Ovary (tissue), 9 donors: ENCODE results near the gene SNX21. TPM values are rescaled to one million over a fixed set of nuclear protein-coding genes. Genes with fewer than 3 reads are reported as not detected.
"Not testable (repeated sequence)": the region's sequence is repeated elsewhere in the genome, so short reads cannot be mapped to it uniquely, and the experiment has no call there.

Experiments
- DNase-seq, 5 donors: peaks; one replicate each; pipeline ENCODE4 v3.0.0-alpha.2; 2019 to 2020
- H3K27ac ChIP-seq, 2 donors: fragments of 200-600 bp; one replicate each; pipeline versions ENCODE4 v1.5.1 to v1.8.0; 2019 to 2022
- H3K27me3 ChIP-seq: fragments of 200-600 bp; one replicate; pipeline ENCODE4 v1.8.0; 2022
- H3K36me3 ChIP-seq: fragments of 200-600 bp; sonication (generic); one replicate; pipeline ENCODE4 v1.5.1; 2019
- H3K4me1 ChIP-seq: one replicate; pipeline ENCODE4 v1.8.1; 2013; ENCODE audit warnings: mild to moderate bottlenecking, moderate library complexity; ENCODE audit not compliant: insufficient read depth
- H3K4me3 ChIP-seq: fragments of 200-600 bp; sonication (generic); one replicate; pipeline ENCODE4 v1.5.1; 2017
- H3K9me3 ChIP-seq, 2 donors: fragments of 200-600 bp in 1 of 2; sonication (generic) in 1 of 2; one replicate each; pipeline versions ENCODE4 v1.5.1 to v1.8.1; 2013 to 2019; ENCODE audit warnings: mild to moderate bottlenecking in 1 of 2, moderate library complexity in 1 of 2
- CTCF ChIP-seq, 3 donors: fragments of 450-650 bp in 2 of 3; fragments of 200-600 bp in 1 of 3; IDR thresholded peaks; one replicate each; pipeline versions ENCODE4 v1.5.1 to v1.8.0; 2016 to 2022; ENCODE audit warnings: antibody characterized with exemption in 3 of 3, mild to moderate bottlenecking in 1 of 3
- EP300 ChIP-seq: sonication (generic); formaldehyde crosslinking; IDR thresholded peaks from one replicate; pipeline ENCODE4 v1.6.1; 2017; ENCODE audit warnings: antibody characterized with exemption
- POLR2A ChIP-seq: fragments of 450-650 bp; IDR thresholded peaks from one replicate; pipeline ENCODE4 v1.6.1; 2017; ENCODE audit warnings: antibody characterized with exemption, mild to moderate bottlenecking, moderate library complexity
- WGBS, 3 donors: extraction: QIAGEN DNeasy Blood & Tissue Kit in 1 of 3; methylation state at CpG; one replicate each; pipeline versions ENCODE4 v1.1.5 to v1.1.7; 2013 to 2017; 5-methylcytosine and 5-hydroxymethylcytosine counted together
- intact Hi-C, 4 donors: fragments of 100-400 bp; cut with DNase I; formaldehyde crosslinking; loops; one replicate each; pipeline versions ENCODE4 v1.11.0 to v1.15.1; 2022 to 2023
- polyA plus RNA-seq, 2 donors: library from polyadenylated mRNA; stranded (reverse); fragments of 200-250 nt in 1 of 2; fragments of 350-450 nt in 1 of 2; fragmentation: Illumina TruSeq in 1 of 2; extraction: RNeasy Lipid Tissue Mini Kit (QIAGEN cat#74804) in 1 of 2; gene quantifications; one replicate each; pipeline ENCODE4 v1.2.3, GENCODE V29; 2013 to 2014
- total RNA-seq, 7 donors: library from RNA; depleted of rRNA in 2 of 7; stranded (reverse); fragments of >200 nt in 2 of 7; fragmentation: NEBNext Ultra II Directional in 3 of 7; extraction: Animal tissue kit (Norgen Biotek cat#: 25700) in 3 of 7; gene quantifications; one replicate each; pipeline versions ENCODE4 v1.1.0 to v1.2.4, GENCODE V29; 2016 to 2023
- donor health status: DM: no; HTN: no; CAD: no; lungs with moderate emphysema.
- donor health status: DM: no; HTN: no; CAD: no.
- donor health status: Bipolar disorder and iron deficiency.
- donor health status: DM: yes; HTN: yes; CAD: no.
- donor health status: DM: no; HTN: no; CAD: no.
- donor health status: DM: yes; HTN: yes; CAD: no.

SNX21 gene
- total and polyA plus RNA-seq, 9 donors, result 18.2 to 90.1 (median 68.9) TPM

- peak overlapping the region; percentile 49 to 82 for H3K27ac ChIP-seq
- no peaks in the 10 kb centered on the region for H3K27me3 ChIP-seq
- no peaks in the 10 kb centered on the region for H3K36me3 ChIP-seq
- H3K9me3 ChIP-seq, result no peaks in the 10 kb centered on the region
- DNase-seq, result peak in 4 of 5 donors; percentile 50 to 66 (median 58)
- intact Hi-C loops, result loop anchor here in 1 of 4 donors (10.0 kb wide), 1 partner anchor 138 kb away; no protein-coding TSS in a partner anchor
- TF ChIP-seq EP300 (no peak), POLR2A (no peak), CTCF (IDR thresholded peaks at IDR 0.05) (no peak)
- 30 to 38% (median 34%) methylated on average over 6 of the region's 6 CpGs for WGBS, 3 donors
- peaks cover 16% of the 10 kb centered on the region for H3K4me1 ChIP-seq
- no peak overlapping the region for H3K4me3 ChIP-seq
Observed at GRCh38 chr20:45826381-45827019, 7.1 kb upstream of the SNX21 start.

GRCh38 chr20:45827030-45827652 is 6.5 kb upstream of the SNX21 start, which contains the start of gene TNNC2:
TSS of gene TNNC2 (minus strand) at chr20:45827312. CDS start at chr20:45827248, 64 bp downstream.
- WGBS, 3 donors, result 87 to 88% (median 88%) methylated on average over 8 of the region's 8 CpGs
- Histone ChIP-seq H3K27ac (peak within 1 kb of the TSS; percentile 49 to 82), H3K27me3 (no peaks in the 10 kb centered on the region), H3K9me3 (no peaks in the 10 kb centered on the region), H3K36me3 (no peaks in the 10 kb centered on the region), H3K4me1 (peaks cover 16% of the 10 kb centered on the region), H3K4me3 (no peak within 1 kb of the TSS)
- no peak for TF ChIP-seq CTCF (IDR thresholded peaks at IDR 0.05)
- intact Hi-C loops, result loop anchor here in 1 of 4 donors (10.0 kb wide), 1 partner anchor 138 kb away; no protein-coding TSS in a partner anchor
- no peak for DNase-seq

GRCh38 chr20:45827712-45828111 is 5.9 kb upstream of the SNX21 start:
- no peaks in the 10 kb centered on the region for H3K9me3 ChIP-seq
- no peaks in the 10 kb centered on the region for H3K36me3 ChIP-seq
- no peak overlapping the region for H3K4me3 ChIP-seq
- no peak for DNase-seq
- peaks cover 15% of the 10 kb centered on the region for H3K4me1 ChIP-seq
- TF ChIP-seq CTCF (IDR thresholded peaks at IDR 0.05) (no peak), EP300 (no peak), POLR2A (no peak)
- H3K27me3 ChIP-seq, result no peaks in the 10 kb centered on the region
- peak overlapping the region in 1 of 2 donors; percentile 82 for H3K27ac ChIP-seq
- WGBS, 3 donors, result 69 to 88% (median 72%) methylated on average over 6 of the region's 6 CpGs
- intact Hi-C loops, result loop anchor here in 1 of 4 donors (10.0 kb wide), 1 partner anchor 137 kb away; no protein-coding TSS in a partner anchor

- DNase-seq, result peak; percentile 42 to 69 (median 57)
- intact Hi-C loops, result loop anchor here in 1 of 4 donors (10.0 kb wide), 1 partner anchor 136 kb away; no protein-coding TSS in a partner anchor
- TF ChIP-seq POLR2A, result no peak
- no peak for TF ChIP-seq CTCF (IDR thresholded peaks at IDR 0.05)
- TF ChIP-seq EP300, result no peak
- Histone ChIP-seq H3K27me3 (no peaks in the 10 kb centered on the region), H3K4me1 (peaks cover 15% of the 10 kb centered on the region), H3K36me3 (no peaks in the 10 kb centered on the region), H3K4me3 (no peak overlapping the region), H3K9me3 (no peaks in the 10 kb centered on the region), H3K27ac (peak overlapping the region in 1 of 2 donors; percentile 82)
- 13 to 21% (median 21%) methylated on average over 2 of the region's 2 CpGs for WGBS, 3 donors
Observed at GRCh38 chr20:45828589-45828988, 5.0 kb upstream of the SNX21 start.

- WGBS, 3 donors, result 89 to 94% (median 94%) methylated on average over 4 of the region's 4 CpGs
- peaks cover 15% of the 10 kb centered on the region for H3K4me1 ChIP-seq
- H3K4me3 ChIP-seq, H3K27me3 ChIP-seq, DNase-seq, H3K36me3 ChIP-seq, H3K27ac ChIP-seq, H3K9me3 ChIP-seq: not testable (repeated sequence)
- intact Hi-C loops, result loop anchor here in 1 of 4 donors (10.0 kb wide), 1 partner anchor 135 kb away; no protein-coding TSS in a partner anchor
Observed at GRCh38 chr20:45829673-45830106, 3.9 kb upstream of the SNX21 start.
